ENCODE measurements around the gene DNAH9.

The DNAH9 gene

GRCh38 chr17:11803231-11803969 is 205.1 kb downstream of the DNAH9 start:
- H3K27me3 ChIP-seq (ENCODE audit: insufficient read depth, poor library complexity, severe bottlenecking): no peaks in the 10 kb centered on the region

GRCh38 chr17:11805138-11805537 is 206.9 kb downstream of the DNAH9 start:
- H3K27me3 ChIP-seq (ENCODE audit: insufficient read depth, poor library complexity, severe bottlenecking): no peaks in the 10 kb centered on the region
- no peak for TF ChIP-seq POLR2AphosphoS5 (IDR thresholded peaks at IDR 0.05; ENCODE audit: low read depth)
- H3K27ac ChIP-seq (replicated peaks): no peak overlapping the region
- no peak overlapping the region for H3K4me3 ChIP-seq (replicated peaks; ENCODE audit: insufficient read depth, low read length)
- DNase-seq (ENCODE audit: low read depth in 1 of 2, low spot score in 1 of 2): no peak

More at GRCh38 chr17:11803231-11803969, 205.1 kb downstream of the DNAH9 start:
- H3K4me3 ChIP-seq (replicated peaks; ENCODE audit: insufficient read depth, low read length): no peak overlapping the region
- no peak for DNase-seq (ENCODE audit: low read depth in 1 of 2, low spot score in 1 of 2)
- no peak for TF ChIP-seq CTCF (IDR thresholded peaks at IDR 0.05; ENCODE audit: insufficient read depth, low read length)
- TF ChIP-seq POLR2AphosphoS5 (IDR thresholded peaks at IDR 0.05; ENCODE audit: low read depth): no peak
- no peak for TF ChIP-seq SPI1 (IDR thresholded peaks at IDR 0.05; ENCODE audit: borderline replicate concordance, low read depth)
- no peak for TF ChIP-seq REST (IDR thresholded peaks at IDR 0.05; ENCODE audit: insufficient replicate concordance, low read depth)
- no peak for TF ChIP-seq GABPA (IDR thresholded peaks at IDR 0.05; ENCODE audit: low read depth)
- no peak overlapping the region for H3K27ac ChIP-seq (replicated peaks)

GRCh38 chr17:11805952-11806351 is 207.7 kb downstream of the DNAH9 start:
- no peak for TF ChIP-seq GABPA (IDR thresholded peaks at IDR 0.05; ENCODE audit: low read depth)
- TF ChIP-seq SPI1 (IDR thresholded peaks at IDR 0.05; ENCODE audit: borderline replicate concordance, low read depth): no peak
- TF ChIP-seq POLR2AphosphoS5 (IDR thresholded peaks at IDR 0.05; ENCODE audit: low read depth): no peak
- no peak for TF ChIP-seq CTCF (IDR thresholded peaks at IDR 0.05; ENCODE audit: insufficient read depth, low read length)
- no peak for TF ChIP-seq REST (IDR thresholded peaks at IDR 0.05; ENCODE audit: insufficient replicate concordance, low read depth)
- no peak overlapping the region for H3K27ac ChIP-seq (replicated peaks)
- H3K4me3 ChIP-seq (replicated peaks; ENCODE audit: insufficient read depth, low read length): no peak overlapping the region
- H3K27me3 ChIP-seq (ENCODE audit: insufficient read depth, poor library complexity, severe bottlenecking): no peaks in the 10 kb centered on the region
- DNase-seq (ENCODE audit: low read depth in 1 of 2, low spot score in 1 of 2): no peak

- no peak overlapping the region for H3K4me3 ChIP-seq (replicated peaks; ENCODE audit: insufficient read depth, low read length)
- H3K27ac ChIP-seq (replicated peaks): no peak overlapping the region
- no peak for DNase-seq (ENCODE audit: low read depth in 1 of 2, low spot score in 1 of 2)
- TF ChIP-seq REST (IDR thresholded peaks at IDR 0.05; ENCODE audit: insufficient replicate concordance, low read depth) (no peak), GABPA (IDR thresholded peaks at IDR 0.05; ENCODE audit: low read depth) (no peak), POLR2AphosphoS5 (IDR thresholded peaks at IDR 0.05; ENCODE audit: low read depth) (no peak), CTCF (IDR thresholded peaks at IDR 0.05; ENCODE audit: insufficient read depth, low read length) (no peak), SPI1 (IDR thresholded peaks at IDR 0.05; ENCODE audit: borderline replicate concordance, low read depth) (no peak)
- no peaks in the 10 kb centered on the region for H3K27me3 ChIP-seq (ENCODE audit: insufficient read depth, poor library complexity, severe bottlenecking)
Observed at GRCh38 chr17:11807606-11808005, 209.3 kb downstream of the DNAH9 start.
